ENCODE data around the gene KRTAP10-2. TPM values are rescaled to one million over a fixed set of nuclear protein-coding genes. Genes with fewer than 3 reads are reported as not detected.
"Not testable (repeated sequence)": the region's sequence is repeated elsewhere in the genome, so short reads cannot be mapped to it uniquely, and the experiment has no call there.

KRTAP10-2 gene
- total RNA-seq, 1 donor from 2014 or later = not detected

DNA sequence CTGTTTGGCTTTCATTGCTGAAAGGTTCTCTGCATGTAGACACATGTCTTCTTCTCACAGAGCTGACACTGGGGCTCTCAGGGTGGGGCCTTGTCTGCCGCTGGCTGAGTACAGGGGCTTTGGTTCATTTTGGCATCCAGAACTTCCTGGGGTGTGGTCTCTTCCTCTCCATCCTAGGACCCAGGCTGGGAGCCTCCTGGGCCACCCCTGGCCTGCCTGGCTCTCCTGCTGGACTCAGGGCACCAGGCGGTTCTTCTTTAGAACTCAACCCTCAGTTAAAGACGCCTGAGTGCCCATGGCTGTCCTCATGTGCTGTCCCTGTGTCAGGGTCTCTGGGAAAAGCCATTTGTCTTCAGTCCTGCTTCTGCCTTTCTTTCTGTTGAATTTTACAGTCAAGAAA lies 34.6 kb upstream of the KRTAP10-2 start:
- no peak for ATAC-seq
- intact Hi-C loops (cut with DNase I) = no loop called here
- DNase-seq (ENCODE audit: low spot score) = no peak

- intact Hi-C loops (cut with DNase I) = no loop called here
- no peak for DNase-seq (ENCODE audit: low spot score)
- no peak for ATAC-seq
These were observed 32.5 kb upstream of the KRTAP10-2 start for GRCh38 chr21:44583800-44584147.

GRCh38 chr21:44583089-44583799 lies 31.9 kb upstream of the KRTAP10-2 start:
- no peak for ATAC-seq
- intact Hi-C loops (cut with DNase I) = no loop called here
- no peak for DNase-seq (ENCODE audit: low spot score)

DNA sequence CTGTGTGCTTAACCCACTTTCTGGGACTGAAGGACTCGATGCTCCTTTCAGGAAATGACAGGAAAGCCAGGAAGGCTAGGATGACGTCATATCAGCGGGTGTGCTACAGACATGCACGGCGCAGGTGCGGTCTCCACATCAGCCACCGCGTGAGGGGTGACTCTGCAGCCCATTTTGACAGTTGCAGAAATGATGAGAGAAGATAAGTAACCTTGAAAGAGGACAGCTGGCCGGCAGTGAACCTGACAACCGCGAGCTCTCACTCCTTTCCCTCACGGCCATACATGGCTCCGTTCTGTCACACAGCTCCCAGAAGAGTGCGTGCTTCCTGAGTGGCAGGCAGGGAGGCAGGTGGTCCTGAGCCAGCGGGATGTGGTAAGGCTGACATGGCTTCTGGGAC lies 30.8 kb upstream of the KRTAP10-2 start:
- DNase-seq (ENCODE audit: low spot score) (no peak), ATAC-seq (no peak)
- intact Hi-C loops (cut with DNase I) = no loop called here

DNA sequence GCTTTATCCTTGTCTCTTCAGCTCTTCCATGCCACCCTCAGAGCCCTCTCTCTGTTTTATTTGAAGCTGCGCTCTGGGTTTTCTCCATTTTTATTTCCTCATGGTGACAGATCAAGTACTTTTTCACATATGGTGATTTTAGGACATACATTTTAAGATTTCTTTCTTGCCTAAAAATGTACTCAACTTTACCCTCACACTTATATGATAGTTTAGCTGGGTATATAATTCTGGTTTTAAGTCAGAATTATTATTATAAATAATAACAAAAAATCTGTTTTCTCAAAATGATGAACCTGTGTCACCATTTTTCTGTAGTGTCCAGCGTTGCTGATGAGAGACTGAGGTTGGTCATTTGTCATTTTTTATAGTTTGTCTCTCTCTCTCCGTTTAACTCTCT lies 29.9 kb upstream of the KRTAP10-2 start:
- no peak for ATAC-seq
- intact Hi-C loops (cut with DNase I) = no loop called here
- no peak for DNase-seq (ENCODE audit: low spot score)

DNA sequence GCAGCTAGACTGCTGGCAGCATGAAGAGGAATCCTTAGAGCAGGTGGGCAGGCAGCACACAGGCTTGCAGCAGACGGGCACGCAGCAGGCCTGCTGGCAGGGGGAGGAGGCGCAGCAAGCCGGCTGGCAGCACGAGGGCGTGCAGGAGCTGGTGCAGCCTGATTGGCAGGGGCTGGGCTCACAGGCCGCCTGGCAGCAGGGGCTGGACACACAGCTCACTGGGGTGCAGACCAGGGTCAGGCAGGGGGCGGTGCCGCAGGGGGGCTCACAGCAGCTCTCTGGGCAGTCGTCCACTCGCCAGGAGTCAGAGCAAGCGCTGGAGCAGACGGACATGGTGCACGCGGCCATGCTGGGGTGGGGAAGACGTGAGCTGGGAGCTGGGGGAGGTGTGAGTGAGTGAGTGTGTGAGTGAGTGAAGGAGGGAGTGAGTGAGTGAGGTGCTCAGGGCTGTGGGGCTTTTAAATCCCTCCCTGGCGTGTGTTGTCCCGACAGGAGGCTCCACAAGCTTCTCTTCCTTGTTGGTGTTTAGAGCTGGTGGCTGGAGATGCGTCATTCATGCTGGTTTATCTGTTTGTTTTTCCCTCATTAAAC lies 29.0 kb upstream of the KRTAP10-2 start, which contains the start of gene KRTAP10-5:
KRTAP10-5 (minus strand) TSS at position 374 of the 591 bp plus-strand sequence; CDS start at position 348, 26 bp downstream.
- DNase-seq (ENCODE audit: low spot score); intact Hi-C loops (cut with DNase I); ATAC-seq: not testable (repeated sequence)

DNA sequence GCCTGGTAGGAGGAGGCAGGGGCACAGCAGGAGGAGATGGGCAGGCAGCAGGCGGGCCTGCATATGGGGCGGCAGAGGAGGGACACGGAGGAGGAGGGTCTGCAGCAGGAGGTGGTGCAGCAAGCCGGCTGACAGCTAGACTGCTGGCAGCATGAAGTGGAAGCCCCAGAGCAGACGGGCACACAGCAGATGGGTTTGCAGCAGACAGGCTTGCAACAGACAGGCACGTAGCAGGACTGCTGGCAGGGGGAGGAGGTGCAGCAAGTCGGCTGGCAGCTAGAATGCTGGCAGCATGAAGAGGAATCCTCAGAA lies 28.5 kb upstream of the KRTAP10-2 start:
- no peak for ATAC-seq
- intact Hi-C loops (cut with DNase I) = no loop called here
- DNase-seq (ENCODE audit: low spot score) = no peak

- ATAC-seq = no peak
- no peak for DNase-seq (ENCODE audit: low spot score)
- intact Hi-C loops (cut with DNase I) = no loop called here
These were observed 27.9 kb upstream of the KRTAP10-2 start for GRCh38 chr21:44579056-44579832.

DNA sequence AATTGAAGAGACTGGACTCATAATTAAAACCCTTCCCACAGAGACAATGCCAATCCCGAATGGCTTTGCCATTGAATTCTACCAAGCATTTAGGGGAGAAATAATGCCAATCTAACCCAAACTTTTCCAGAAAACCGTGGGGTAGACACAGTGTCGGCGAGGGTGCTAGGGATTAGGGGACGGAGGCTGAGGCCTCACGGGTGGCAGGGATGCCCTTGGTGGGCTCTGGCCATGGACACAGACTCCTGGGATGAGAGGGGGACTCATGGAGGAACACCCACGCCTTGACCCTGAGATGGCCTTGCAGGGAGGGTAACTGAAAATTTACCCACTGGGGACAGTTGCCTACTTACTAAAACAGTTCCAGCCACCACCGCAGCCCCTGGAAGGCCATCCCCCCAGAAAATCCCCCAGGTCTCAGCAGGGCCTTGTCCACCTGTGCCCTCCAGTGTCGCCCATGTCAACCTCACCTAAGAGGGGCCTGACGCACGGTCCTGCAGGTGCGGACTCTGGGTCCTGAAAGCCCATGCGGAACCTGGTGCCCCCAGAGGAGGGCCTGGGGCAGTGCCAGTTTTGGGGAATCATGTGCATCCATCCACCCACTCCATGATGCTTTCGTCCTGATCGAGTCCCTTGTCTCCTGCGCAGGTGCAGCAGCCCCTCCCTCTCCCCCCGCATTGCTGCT lies 27.2 kb upstream of the KRTAP10-2 start:
- intact Hi-C loops (cut with DNase I) = no loop called here
- DNase-seq (ENCODE audit: low spot score) = no peak

DNA sequence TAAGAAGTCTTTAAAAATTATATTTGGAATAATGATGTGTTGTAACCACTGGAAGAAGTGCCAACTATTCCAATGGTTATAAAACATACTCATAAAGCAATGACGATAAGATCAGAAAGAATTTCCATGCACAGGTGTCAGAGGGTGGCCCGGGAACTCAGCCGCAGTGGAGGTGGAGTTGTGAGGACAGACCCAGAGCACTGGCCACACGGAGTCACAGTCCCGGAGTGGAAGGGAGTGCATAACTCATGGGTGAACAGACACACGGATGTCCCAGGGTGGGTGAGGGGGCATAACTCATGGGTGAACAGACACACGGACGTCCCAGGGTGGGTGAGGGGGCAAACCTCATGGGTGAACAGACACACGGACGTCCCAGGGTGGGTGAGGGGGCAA lies 24.7 kb upstream of the KRTAP10-2 start:
- intact Hi-C loops (cut with DNase I) = no loop called here
- DNase-seq (ENCODE audit: low spot score) (no peak), ATAC-seq (no peak)

More for the DNA sequence above, 27.2 kb upstream of the KRTAP10-2 start:
- ATAC-seq = no peak

- ATAC-seq = no peak
- intact Hi-C loops (cut with DNase I) = no loop called here
- no peak for DNase-seq (ENCODE audit: low spot score)
These were observed 24.2 kb upstream of the KRTAP10-2 start for GRCh38 chr21:44575307-44576024.

- no peak for DNase-seq (ENCODE audit: low spot score)
- ATAC-seq = no peak
- intact Hi-C loops (cut with DNase I) = no loop called here
These were observed 23.4 kb upstream of the KRTAP10-2 start for GRCh38 chr21:44574457-44575306.

DNA sequence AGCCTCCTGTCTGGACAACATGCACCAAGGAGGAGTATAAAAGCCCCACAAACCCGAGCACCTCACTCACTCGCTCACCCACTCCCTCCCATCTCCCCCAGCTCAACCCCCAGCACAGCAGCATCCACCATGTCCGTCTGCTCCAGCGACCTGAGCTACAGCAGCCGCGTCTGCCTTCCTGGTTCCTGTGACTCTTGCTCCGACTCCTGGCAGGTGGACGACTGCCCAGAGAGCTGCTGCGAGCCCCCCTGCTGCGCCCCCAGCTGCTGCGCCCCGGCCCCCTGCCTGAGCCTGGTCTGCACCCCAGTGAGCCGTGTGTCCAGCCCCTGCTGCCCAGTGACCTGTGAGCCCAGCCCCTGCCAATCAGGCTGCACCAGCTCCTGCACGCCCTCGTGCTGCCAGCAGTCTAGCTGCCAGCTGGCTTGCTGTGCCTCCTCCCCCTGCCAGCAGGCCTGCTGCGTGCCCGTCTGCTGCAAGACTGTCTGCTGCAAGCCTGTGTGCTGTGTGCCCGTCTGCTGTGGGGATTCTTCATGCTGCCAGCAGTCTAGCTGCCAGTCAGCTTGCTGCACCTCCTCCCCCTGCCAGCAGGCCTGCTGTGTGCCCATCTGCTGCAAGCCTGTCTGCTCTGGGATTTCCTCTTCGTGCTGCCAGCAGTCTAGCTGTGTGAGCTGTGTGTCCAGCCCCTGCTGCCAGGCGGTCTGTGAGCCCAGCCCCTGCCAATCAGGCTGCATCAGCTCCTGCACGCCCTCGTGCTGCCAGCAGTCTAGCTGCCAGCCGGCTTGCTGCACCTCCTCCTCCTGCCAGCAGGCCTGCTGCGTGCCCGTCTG lies 22.5 kb upstream of the KRTAP10-2 start, which contains the start of gene KRTAP10-4:
KRTAP10-4 (plus strand) TSS at position 100 of the 827 bp plus-strand sequence; CDS start at position 130, 30 bp downstream.
- not testable (repeated sequence) for ATAC-seq

DNA sequence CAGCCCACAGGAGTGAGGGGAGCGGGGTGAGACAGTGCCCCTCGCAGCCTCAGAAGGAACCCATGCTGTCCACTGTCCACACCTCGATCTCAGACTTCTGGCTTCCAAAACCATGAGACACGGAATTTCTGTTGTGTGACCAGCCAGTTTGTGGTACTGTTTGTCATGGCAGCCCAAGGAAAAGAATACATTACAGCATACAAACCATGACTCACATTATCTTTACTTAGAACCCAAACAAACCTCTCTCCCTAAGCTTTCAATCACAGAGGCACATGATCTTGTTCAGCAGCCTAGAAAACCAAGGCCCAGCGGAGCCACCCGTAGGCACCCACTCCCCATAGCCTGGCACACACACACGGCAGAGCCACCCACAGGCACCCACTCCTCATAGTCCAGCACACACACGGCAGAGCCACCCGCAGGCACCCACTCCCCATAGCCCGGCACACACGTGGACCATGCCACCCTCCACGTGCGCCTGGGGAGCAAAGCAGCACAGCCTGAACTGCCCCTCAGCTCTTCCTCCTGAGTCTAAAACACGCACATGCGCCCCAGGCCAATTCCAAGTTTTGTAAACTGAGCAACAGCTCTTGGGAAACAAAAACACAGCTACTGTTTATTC lies 21.8 kb upstream of the KRTAP10-2 start:
- DNase-seq (ENCODE audit: low spot score) (no peak), ATAC-seq (no peak)

More for the DNA sequence above, 22.5 kb upstream of the KRTAP10-2 start, which contains the start of gene KRTAP10-4:
- intact Hi-C loops (cut with DNase I); DNase-seq (ENCODE audit: low spot score): not testable (repeated sequence)

GRCh38 chr21:44571844-44572782 lies 20.8 kb upstream of the KRTAP10-2 start:
- intact Hi-C loops (cut with DNase I) = no loop called here
- ATAC-seq (no peak), DNase-seq (ENCODE audit: low spot score) (peak; percentile 44)

More for the DNA sequence above, 21.8 kb upstream of the KRTAP10-2 start:
- intact Hi-C loops (cut with DNase I) = no loop called here

- intact Hi-C loops (cut with DNase I) = no loop called here
- no peak for DNase-seq (ENCODE audit: low spot score)
These were observed 20.0 kb upstream of the KRTAP10-2 start for GRCh38 chr21:44571296-44571695.

More at GRCh38 chr21:44571296-44571695, 20.0 kb upstream of the KRTAP10-2 start:
- ATAC-seq = no peak

All from sciatic nerve (tissue), 2 donors.